ENCODE results near the gene CNGA3.
"Not testable (repeated sequence)": the region's sequence is repeated elsewhere in the genome, so short reads cannot be mapped to it uniquely, and the experiment has no call there.

The CNGA3 gene

DNA sequence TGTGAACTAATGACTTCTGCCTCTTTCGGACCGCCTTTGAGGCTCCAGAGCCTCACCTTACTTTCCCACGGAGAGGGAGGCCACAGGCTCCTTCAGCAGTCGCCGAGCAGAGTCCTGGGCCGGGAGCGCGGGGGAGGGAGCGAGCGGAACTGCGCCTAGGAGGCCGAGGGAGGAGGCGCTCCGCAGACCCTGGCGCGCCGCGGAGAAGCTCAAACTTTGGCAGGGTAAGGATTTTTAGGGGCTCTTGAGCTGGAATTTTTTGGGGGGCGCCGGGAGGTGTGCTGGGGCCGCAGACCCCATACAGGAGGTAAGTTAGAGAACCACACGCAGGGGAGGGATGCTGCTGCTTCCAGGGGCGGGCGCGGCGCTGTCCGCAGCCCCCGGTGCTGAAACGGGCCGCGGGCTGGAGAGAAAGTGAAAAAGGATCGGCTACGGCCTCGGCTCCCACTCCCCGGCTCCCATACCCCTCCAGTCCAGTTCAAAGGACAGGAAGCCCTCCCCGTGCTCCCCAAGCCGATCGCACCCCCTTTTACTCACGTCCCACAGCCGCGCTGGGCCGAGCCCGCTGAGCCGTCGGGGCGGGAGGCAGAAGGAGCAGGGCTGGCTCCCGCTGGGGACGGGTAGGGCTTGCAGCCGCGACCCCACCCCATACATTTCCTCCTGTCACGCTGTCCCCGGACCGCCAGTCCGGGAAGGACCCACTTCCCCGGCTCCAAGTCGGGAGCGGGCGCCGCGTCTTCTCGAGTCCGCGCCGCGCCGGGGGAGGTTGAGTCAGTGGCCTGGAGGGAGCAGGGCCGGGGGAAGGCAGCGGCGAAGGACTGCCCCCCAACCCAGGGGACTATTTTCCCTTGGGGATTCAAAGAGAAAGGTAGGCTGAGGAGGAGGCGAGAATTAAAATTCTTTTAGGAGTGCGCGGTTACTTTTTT is at the start of gene CNGA3:
CNGA3 (plus strand) TSS at position 146 of the 926 bp plus-strand sequence. CDS start 23,520 bp downstream, outside the sequence.
- peak in 1 of 58 donors; percentile 1 for DNase-seq

GRCh38 chr2:98297817-98298682 is 48.2 kb upstream of the CNGA3 start:
- no peak for DNase-seq

GRCh38 chr2:98298683-98299164 is 47.5 kb upstream of the CNGA3 start:
- no peak for DNase-seq

- DNase-seq = no peak
Measured at GRCh38 chr2:98299211-98299905, 46.9 kb upstream of the CNGA3 start.

DNA sequence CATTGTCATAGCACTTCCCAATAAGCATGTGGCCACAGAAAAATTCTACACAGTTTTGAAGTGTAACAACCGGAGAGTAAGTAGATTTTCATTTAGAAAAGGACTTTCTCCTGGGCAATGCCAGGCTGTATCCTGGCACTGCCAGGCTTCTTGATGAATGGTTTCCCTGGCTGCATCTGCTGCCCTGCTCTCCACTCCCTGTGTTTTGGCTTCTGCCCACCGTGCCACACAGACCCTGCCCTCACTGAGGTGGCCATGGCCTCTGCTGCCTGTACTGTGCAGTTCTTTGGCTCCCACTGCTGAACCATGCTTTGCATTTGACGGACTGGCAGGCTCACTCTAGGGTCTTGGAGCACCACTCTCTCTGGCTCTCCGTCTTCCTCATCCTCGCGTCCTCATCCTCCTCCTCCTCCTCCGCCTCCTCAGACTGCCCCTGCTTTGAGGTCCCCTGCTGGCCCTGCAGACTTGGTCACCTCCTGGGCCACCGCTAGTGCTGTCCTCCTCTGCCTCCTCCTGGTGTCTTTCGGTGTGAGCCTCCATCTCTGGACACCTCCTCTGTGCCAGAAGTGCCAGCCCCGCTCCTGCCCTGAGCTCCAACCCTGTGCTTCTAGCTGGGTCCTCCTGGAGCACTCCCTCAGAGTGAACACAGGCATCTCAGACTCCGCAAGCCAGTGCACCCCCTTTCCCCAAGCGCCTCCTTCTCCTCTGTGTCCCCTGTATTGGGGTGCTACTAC is 45.9 kb upstream of the CNGA3 start:
- peak in 15 of 58 donors; percentile 4 to 35 (median 16) for DNase-seq

GRCh38 chr2:98301469-98301868 is 44.8 kb upstream of the CNGA3 start:
- DNase-seq = no peak

- DNase-seq = not testable (repeated sequence)
Measured at GRCh38 chr2:98307131-98307696, 39.0 kb upstream of the CNGA3 start.

- no peak for DNase-seq
Measured at GRCh38 chr2:98308068-98308467, 38.2 kb upstream of the CNGA3 start.

DNA sequence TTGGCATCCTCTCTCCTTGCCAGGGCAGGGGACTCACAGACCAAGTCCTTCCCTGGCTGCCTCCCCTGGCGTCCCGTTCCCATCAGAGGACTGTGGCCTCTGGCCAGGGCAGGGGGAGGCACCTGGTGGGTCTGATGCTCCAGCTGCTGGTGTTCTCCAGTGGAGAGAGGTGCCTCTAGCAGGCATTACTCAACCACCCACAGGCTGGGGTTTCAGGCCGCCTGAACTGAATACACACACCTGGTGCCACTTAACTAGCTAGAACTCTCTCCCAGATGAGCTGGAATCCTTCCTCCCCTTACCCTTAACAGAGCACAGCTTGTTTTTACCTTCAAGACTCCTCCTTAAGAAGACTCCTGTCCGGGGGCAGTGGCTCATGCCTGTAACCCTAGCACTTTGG is 37.7 kb upstream of the CNGA3 start:
- no peak for DNase-seq

GRCh38 chr2:98309580-98309979 is 36.7 kb upstream of the CNGA3 start:
- DNase-seq = no peak

DNA sequence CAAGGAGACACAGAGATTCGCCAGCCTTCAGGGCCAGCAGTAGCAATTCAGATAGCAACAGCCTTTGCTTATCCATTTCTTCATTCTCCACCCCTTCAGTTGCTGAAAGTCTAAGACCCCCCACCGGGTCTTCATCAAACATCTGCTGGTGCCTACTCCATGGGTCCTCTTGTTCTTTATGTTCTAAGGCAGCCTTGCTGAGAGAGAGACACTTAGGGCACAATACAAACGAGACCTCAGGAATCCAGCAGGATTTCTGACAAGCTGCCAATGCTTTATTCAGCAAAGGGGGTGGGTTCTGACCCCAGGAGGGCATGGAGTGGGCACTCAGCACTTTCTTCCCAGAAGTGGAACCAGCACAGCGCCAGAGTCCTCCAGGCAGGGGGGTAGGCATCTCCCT is 36.2 kb upstream of the CNGA3 start:
- DNase-seq = no peak

DNA sequence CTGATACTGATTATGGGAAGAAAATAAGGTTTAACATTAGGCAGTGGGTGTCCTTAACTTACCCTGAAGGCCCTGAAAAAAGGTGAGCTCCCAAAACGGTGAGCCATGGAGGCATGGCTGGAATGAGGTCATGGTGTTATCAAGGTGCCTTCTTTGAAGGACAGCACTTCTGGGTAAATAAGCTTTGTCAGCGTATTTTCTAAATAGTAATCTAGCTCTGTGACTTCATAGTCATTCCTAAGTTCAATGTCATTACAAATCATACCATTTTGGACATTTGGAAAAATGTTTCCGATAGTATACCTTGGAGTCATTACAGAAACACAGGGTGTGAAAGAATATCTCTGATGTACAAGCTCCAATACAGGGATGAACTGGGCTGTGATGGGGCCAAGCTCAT is 35.2 kb upstream of the CNGA3 start:
- DNase-seq = no peak

DNA sequence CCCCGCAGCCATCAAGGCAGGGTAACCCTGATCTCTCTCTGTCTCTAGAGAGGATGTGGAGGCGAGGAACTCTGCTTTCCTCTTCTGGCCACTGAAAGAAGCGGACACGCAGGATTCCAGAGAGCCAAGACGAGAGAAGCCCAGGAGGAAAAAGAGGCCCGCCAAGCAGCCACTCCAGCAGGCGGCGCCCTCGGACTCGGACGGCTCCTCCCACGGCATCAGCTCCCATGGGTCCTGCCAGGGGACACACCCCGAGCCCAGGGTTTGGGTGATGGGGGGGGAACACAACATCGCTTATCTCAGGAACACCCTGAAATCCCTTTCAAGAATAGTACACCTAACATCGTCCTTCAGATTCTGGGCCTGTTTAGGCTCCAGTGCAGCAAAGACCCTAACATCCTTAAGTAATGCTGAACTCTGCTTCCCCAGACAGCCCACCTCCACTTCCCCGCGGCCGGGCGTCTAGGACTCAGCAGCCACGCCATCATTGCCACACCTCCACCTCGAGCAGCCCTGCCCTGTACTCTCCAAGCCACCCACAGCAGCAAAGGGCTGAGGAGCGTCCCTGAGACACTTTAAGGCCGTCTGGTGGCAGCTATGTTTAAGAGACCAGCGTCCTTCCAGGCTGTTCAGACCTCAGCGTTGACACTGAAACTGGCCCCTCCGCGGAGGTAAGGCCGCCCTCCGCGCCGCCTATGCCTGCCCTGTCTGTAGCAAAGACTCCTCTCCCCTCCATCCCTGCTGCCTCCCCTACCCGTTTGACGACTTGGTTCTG is 34.3 kb upstream of the CNGA3 start:
- DNase-seq = no peak

GRCh38 chr2:98313492-98314250 is 32.6 kb upstream of the CNGA3 start:
- DNase-seq = no peak

GRCh38 chr2:98314251-98314650 is 32.0 kb upstream of the CNGA3 start:
- DNase-seq = no peak

DNA sequence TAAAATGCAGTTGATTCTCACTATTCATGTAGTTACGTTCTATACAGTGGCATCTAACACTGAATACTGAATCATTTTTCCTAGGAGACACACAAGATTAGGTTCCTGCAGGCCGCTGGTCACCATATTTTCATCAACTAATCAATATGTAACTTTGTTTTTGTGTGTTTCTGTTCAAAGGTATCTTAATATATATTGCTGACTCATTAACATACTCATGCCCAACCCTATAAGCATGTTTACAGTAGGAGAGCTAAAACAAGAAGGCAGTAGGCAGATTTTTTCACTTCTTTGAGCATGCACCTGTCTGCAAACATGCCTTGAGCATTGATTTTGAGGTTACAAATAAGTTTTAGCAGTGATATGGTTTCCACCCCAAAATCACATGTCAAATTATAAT is 30.3 kb upstream of the CNGA3 start:
- DNase-seq = no peak

DNA sequence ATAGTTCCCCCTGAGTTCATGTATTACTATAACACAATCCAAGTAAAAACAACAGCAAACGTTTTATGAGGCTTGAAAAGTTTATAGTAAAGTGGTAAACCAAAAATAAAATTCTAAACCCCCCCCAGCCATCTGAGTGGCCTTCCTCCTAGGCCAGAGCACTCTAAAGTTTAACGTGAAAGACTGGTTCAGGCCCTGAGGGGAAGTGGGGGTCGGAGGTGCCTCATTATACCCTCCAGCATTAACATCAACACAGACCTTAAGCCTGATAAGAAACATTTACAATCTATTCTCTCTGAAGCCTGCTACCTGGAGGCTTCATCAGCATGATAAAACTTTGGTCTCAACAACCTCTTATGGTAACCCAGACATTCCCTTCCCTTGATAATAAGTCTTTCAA is 29.0 kb upstream of the CNGA3 start:
- DNase-seq = no peak

DNA sequence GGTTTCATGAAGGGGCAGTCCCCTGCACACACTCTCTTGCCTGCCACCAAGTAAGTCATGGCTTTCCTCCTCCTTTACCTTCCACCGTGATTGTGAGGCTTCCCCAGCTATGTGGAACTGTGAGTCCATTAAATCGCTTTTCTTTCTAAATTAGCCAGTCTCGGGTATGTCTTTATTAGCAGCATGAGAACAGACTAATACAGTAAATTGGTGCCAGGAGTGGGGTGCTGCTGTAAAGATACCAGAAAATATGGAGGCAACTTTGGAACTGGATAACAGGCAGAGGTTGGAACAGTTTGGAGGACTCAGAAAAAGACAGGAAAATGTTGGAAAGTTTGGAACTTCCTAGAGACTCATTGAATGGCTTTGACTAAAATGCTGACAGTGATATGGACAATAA is 26.1 kb upstream of the CNGA3 start:
- DNase-seq = not testable (repeated sequence)

- no peak for DNase-seq
Measured at GRCh38 chr2:98324181-98324580, 22.1 kb upstream of the CNGA3 start.

Measured in anterior cingulate cortex (tissue), 58 donors.